DND-41 (cell line): ENCODE measurements around the gene ATP2B3.

Experiments used
- CTCF ChIP-seq: IDR thresholded peaks from 2 replicates; pipeline ENCODE4 v1.5.1; 2012; ENCODE audit warnings: borderline replicate concordance, low read length, moderate library complexity, mild to moderate bottlenecking; ENCODE audit not compliant: poor library complexity, severe bottlenecking; ENCODE audit errors: extremely low read depth
- EZH2 ChIP-seq: IDR thresholded peaks from 3 replicates; pipeline ENCODE4 v1.6.1; 2012; ENCODE audit warnings: borderline replicate concordance, low read depth, mild to moderate bottlenecking, moderate library complexity, low read length, inconsistent platforms; ENCODE audit not compliant: severe bottlenecking

- no peak for TF ChIP-seq CTCF
- TF ChIP-seq EZH2: no peak
These were observed 66.0 kb downstream of the ATP2B3 start for GRCh38 chrX:153583433-153583832.
